ENCODE data around the gene SLC13A2. TPM values are rescaled to one million over a fixed set of nuclear protein-coding genes. Genes with fewer than 3 reads are reported as not detected.

The SLC13A2 gene
- total RNA-seq, 1 donor from 2014 or later = not detected

DNA sequence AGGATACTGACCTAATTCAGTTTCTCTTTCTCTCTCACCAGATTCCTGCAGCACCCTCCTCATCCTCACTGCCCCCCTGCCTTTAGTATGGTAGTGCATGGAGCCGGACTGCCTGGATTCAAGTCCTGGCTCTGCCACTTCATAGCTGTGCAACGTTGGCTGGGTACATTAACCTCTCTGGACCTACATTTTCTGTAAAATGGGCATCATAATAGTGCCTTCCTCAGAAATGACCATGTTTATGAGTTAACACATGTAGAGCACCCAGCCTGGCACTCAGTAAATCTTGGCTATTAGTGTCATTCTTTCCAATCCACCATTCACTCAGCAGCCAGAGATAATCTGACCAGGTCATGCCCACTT, 71.7 kb downstream of the SLC13A2 start:
- Mint-ChIP-seq H3K27me3 (ENCODE audit: low read depth) (no peaks in the 10 kb centered on the region), H3K36me3 (ENCODE audit: low read depth) (peaks cover 4% of the 10 kb centered on the region), H3K9me3 (no peaks in the 10 kb centered on the region), H3K4me3 (ENCODE audit: low read depth) (no peak overlapping the region), H3K27ac (no peak overlapping the region), H3K4me1 (ENCODE audit: low read depth) (peaks cover 21% of the 10 kb centered on the region)
- DNase-seq (ENCODE audit: low spot score) = no peak
- intact Hi-C loops (cut with micrococcal nuclease) = loop anchor here (10.0 kb wide), 1 partner anchor 130 kb away; no protein-coding TSS in a partner anchor

- Mint-ChIP-seq H3K4me3 (ENCODE audit: low read depth) (no peak overlapping the region), H3K4me1 (ENCODE audit: low read depth) (peaks cover 29% of the 10 kb centered on the region), H3K36me3 (ENCODE audit: low read depth) (peaks cover 4% of the 10 kb centered on the region), H3K27me3 (ENCODE audit: low read depth) (no peaks in the 10 kb centered on the region), H3K9me3 (no peaks in the 10 kb centered on the region), H3K27ac (no peak overlapping the region)
- intact Hi-C loops (cut with micrococcal nuclease) = loop anchor here (10.0 kb wide), 1 partner anchor 131 kb away; no protein-coding TSS in a partner anchor
- DNase-seq (ENCODE audit: low spot score) = no peak
These were observed 72.5 kb downstream of the SLC13A2 start for GRCh38 chr17:28545787-28546415.

DNA sequence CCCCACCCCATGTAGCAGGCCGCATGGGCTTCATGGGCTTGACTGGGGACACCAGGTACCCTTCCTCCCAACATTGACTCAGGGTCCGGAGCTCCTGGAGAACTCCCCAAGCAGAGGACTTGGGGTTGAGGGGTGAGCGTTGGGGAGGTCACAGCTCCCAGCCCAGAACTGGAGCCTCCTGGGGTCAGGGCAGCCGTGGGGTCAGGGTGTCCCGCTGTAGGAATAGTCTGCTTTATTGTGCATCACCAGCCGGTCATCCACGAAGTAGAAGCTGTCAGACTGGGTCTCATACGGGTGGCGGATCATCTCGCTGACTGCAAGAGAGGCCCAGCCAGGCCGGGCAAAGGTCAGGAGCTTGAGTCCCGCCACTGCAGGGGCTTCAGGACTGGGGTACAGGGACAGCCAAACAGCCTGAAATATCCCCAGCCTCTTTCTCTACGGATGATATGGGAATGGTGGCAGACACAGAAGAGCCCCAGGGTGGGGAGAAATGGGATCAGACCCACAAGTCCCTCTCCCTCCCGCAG, 73.7 kb downstream of the SLC13A2 start:
- intact Hi-C loops (cut with micrococcal nuclease) = loop anchor here (10.0 kb wide), 1 partner anchor 132 kb away; no protein-coding TSS in a partner anchor
- no peaks in the 10 kb centered on the region for H3K27me3 Mint-ChIP-seq (ENCODE audit: low read depth)

More for the DNA sequence above, 73.7 kb downstream of the SLC13A2 start:
- peaks cover 4% of the 10 kb centered on the region for H3K36me3 Mint-ChIP-seq (ENCODE audit: low read depth)
- no peak overlapping the region for H3K27ac Mint-ChIP-seq
- no peaks in the 10 kb centered on the region for H3K9me3 Mint-ChIP-seq
- H3K4me1 Mint-ChIP-seq (ENCODE audit: low read depth) = peaks cover 40% of the 10 kb centered on the region
- no peak for DNase-seq (ENCODE audit: low spot score)
- H3K4me3 Mint-ChIP-seq (ENCODE audit: low read depth) = no peak overlapping the region

Other genes with a start within 250 kb of the SLC13A2 start
- gene TMEM97, start 154.4 kb upstream of the SLC13A2 start, total RNA-seq = 60.5 and 61.8 TPM in 2 replicates
- 21.1 and 24.1 TPM in 2 replicates for gene IFT20, start 138.2 kb upstream of the SLC13A2 start, total RNA-seq
- 31.3 and 32.3 TPM in 2 replicates for gene TNFAIP1, start 137.9 kb upstream of the SLC13A2 start, total RNA-seq
- 89.7 and 93.2 TPM in 2 replicates for gene POLDIP2, start 116.1 kb upstream of the SLC13A2 start, total RNA-seq
- not detected in 2 replicates for gene SEBOX, start 108.4 kb upstream of the SLC13A2 start, total RNA-seq
- 0.23 and 0.50 TPM in 2 replicates for gene VTN, start 103.3 kb upstream of the SLC13A2 start, total RNA-seq
- gene SARM1, start 102.0 kb upstream of the SLC13A2 start, total RNA-seq = 35.0 and 35.9 TPM in 2 replicates
- 5.3 and 6.9 TPM in 2 replicates for gene SLC46A1, start 67.4 kb upstream of the SLC13A2 start, total RNA-seq
- not detected in 2 replicates for gene FOXN1, start 32.7 kb downstream of the SLC13A2 start, total RNA-seq
- 55.3 and 63.9 TPM in 2 replicates for gene UNC119, start 79.0 kb downstream of the SLC13A2 start, total RNA-seq
- 65.1 and 70.9 TPM in 2 replicates for gene PIGS, start 97.9 kb downstream of the SLC13A2 start, total RNA-seq
- 95.0 and 95.7 TPM in 2 replicates for gene ALDOC, start 103.3 kb downstream of the SLC13A2 start, total RNA-seq
- gene SPAG5, start 125.4 kb downstream of the SLC13A2 start, total RNA-seq = 92.5 and 98.8 TPM in 2 replicates
- gene RSKR, start 140.5 kb downstream of the SLC13A2 start, total RNA-seq = 35.2 and 37.9 TPM in 2 replicates
- 196 and 213 TPM in 2 replicates for gene BLTP2, start 171.5 kb downstream of the SLC13A2 start, total RNA-seq
- gene SDF2, start 188.3 kb downstream of the SLC13A2 start, total RNA-seq = 40.3 and 49.2 TPM in 2 replicates
- gene SUPT6H, start 188.6 kb downstream of the SLC13A2 start, total RNA-seq = 97.5 and 102 TPM in 2 replicates
- gene PROCA1, start 238.2 kb downstream of the SLC13A2 start, total RNA-seq = 7.0 and 7.7 TPM in 2 replicates
- gene RAB34, start 244.2 kb downstream of the SLC13A2 start, total RNA-seq = 19.4 and 21.5 TPM in 2 replicates
- gene RPL23A, start 246.3 kb downstream of the SLC13A2 start, total RNA-seq = 1,712 and 1,733 TPM in 2 replicates

All from activated T-helper 2 cell treated with anti-CD3 and anti-CD28 coated beads, Interferon-gamma antibody, Interleukin-2, Interleukin-4, amounts not matched to agents 10 μg/mL and 5 μg/mL and 100 μg/mL, durations not matched to agents 14 hours and 24 hours and 36 hours (primary cell).